Spinal cord (tissue), 10 donors: ENCODE results near the gene PLCH1. TPM values are rescaled to one million over a fixed set of nuclear protein-coding genes. Genes with fewer than 3 reads are reported as not detected.
A peak's percentile ranks its signal among the peaks of the same experiment; 100 is the strongest.

Experiments used
- DNase-seq, 6 donors: peaks; one replicate each; pipeline versions ENCODE4 v3.0.0 to v3.0.0-alpha.2; 2013 to 2015; ENCODE audit warnings: low spot score in 6 of 6, low read depth in 4 of 6
- H3K27ac ChIP-seq: one replicate; pipeline ENCODE4 v1.5.1; 2013; ENCODE audit warnings: low read depth, low read length, control low read depth
- H3K27me3 ChIP-seq: one replicate; pipeline ENCODE4 v1.6.1; 2013; ENCODE audit warnings: low read length; ENCODE audit not compliant: control insufficient read depth, insufficient read depth
- H3K36me3 ChIP-seq: one replicate; pipeline ENCODE4 v1.6.1; 2013; ENCODE audit warnings: low read length; ENCODE audit not compliant: control insufficient read depth, insufficient read depth
- H3K4me1 ChIP-seq: one replicate; pipeline ENCODE4 v1.6.1; 2013; ENCODE audit warnings: low read length; ENCODE audit not compliant: control insufficient read depth, insufficient read depth
- H3K4me3 ChIP-seq: one replicate; pipeline ENCODE4 v1.5.1; 2013; ENCODE audit warnings: low read depth, low read length, control low read depth
- H3K9me3 ChIP-seq: one replicate; pipeline ENCODE4 v1.6.1; 2013; ENCODE audit warnings: low read length; ENCODE audit not compliant: control insufficient read depth, insufficient read depth
- WGBS: methylation state at CpG from one replicate; pipeline ENCODE4 v1.1.5; 2013; ENCODE audit warnings: missing lambda C conversion rate; ENCODE audit not compliant: insufficient coverage; 5-methylcytosine and 5-hydroxymethylcytosine counted together
- polyA plus RNA-seq, 2 donors: library from polyadenylated mRNA; unstranded; fragments of 120-200 nt; gene quantifications; one replicate each; pipeline ENCODE4 v1.2.1, GENCODE V29; 2013; ENCODE audit not compliant: insufficient read length in 2 of 2
- total RNA-seq, 2 donors: library from RNA; depleted of rRNA in 1 of 2; stranded (reverse); fragments of 120-200 nt in 1 of 2; fragments of >200 nt in 1 of 2; gene quantifications; one replicate each; pipeline versions ENCODE4 v1.2.3 to v1.2.4, GENCODE V29; 2013 to 2014
- donor health status: healthy.

The PLCH1 gene
- total and polyA plus RNA-seq, 4 donors, result 10.2 to 20.6 (median 12.9) TPM

DNA sequence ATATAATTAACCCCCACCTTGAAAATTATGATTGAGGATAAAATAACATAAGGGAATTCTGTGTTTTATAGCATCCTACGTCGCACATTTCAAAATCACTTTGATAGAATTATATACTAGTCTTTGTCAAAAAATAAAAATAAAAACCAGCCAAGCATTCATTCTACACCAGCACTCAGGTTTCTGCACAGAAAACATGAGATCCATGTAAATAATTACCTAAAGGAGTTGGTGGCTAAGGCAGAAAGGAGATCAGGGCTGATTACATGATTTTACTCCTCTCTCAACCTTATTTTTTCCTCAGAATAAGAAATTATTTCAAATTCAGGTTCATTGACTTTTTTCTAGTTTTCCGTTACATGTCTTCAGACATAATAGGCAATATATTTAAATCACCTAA lies 194.5 kb downstream of the PLCH1 start:
- H3K36me3 ChIP-seq, result no peaks in the 10 kb centered on the region
- no peak for DNase-seq
- no peaks in the 10 kb centered on the region for H3K9me3 ChIP-seq
- H3K4me1 ChIP-seq, result no peaks in the 10 kb centered on the region
- no CpG with 5 or more reads among the region's 3 CpGs for WGBS
- no peak overlapping the region for H3K27ac ChIP-seq
- no peak overlapping the region for H3K4me3 ChIP-seq
- H3K27me3 ChIP-seq, result no peaks in the 10 kb centered on the region

DNA sequence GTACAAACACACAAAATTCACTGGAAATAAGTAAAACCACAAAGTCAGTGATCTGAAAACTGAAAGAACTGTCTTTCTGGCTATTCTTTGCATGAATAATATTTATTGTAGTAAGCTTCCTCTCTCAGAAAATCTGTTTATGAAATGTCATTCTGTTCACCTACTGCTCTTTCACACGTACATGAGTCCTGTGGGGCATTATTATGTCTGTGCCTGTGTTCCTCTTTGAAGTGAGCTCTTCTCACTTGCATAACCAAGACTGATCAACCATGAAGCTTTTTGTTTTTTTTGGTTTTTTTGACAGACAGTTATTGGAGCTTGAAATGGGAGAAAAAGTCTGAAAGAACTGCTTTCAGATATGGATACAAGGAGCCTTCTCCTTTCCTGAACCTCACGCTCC lies 195.8 kb downstream of the PLCH1 start:
- H3K27me3 ChIP-seq, result no peaks in the 10 kb centered on the region
- no peaks in the 10 kb centered on the region for H3K4me1 ChIP-seq
- H3K36me3 ChIP-seq, result no peaks in the 10 kb centered on the region
- no peaks in the 10 kb centered on the region for H3K9me3 ChIP-seq
- no peak overlapping the region for H3K27ac ChIP-seq
- H3K4me3 ChIP-seq, result no peak overlapping the region
- no CpG with 5 or more reads among the region's 2 CpGs for WGBS
- no peak for DNase-seq

DNA sequence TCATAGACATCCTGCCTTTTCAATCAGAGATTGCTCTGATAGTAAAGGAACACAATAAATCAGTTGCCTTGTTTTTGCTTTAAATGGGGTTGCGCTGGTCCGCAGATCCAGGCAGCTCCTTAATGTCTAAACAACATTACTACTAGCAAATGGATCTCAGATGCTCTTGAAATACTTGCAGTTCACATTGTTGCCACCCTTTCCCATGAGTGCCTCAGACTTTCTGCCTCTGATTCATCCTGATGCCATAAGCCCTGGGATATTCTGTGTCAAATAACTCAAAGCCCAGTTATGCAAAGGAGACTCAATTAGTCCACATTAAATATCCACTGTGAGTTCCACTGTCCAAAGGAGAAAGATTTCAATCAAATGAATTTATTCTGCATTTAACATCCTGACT lies 196.7 kb downstream of the PLCH1 start:
- WGBS, result no CpG with 5 or more reads among the region's 2 CpGs
- no peaks in the 10 kb centered on the region for H3K36me3 ChIP-seq
- no peak overlapping the region for H3K4me3 ChIP-seq
- H3K27me3 ChIP-seq, result no peaks in the 10 kb centered on the region
- no peaks in the 10 kb centered on the region for H3K9me3 ChIP-seq
- DNase-seq, result no peak
- H3K4me1 ChIP-seq, result no peaks in the 10 kb centered on the region
- H3K27ac ChIP-seq, result no peak overlapping the region

DNA sequence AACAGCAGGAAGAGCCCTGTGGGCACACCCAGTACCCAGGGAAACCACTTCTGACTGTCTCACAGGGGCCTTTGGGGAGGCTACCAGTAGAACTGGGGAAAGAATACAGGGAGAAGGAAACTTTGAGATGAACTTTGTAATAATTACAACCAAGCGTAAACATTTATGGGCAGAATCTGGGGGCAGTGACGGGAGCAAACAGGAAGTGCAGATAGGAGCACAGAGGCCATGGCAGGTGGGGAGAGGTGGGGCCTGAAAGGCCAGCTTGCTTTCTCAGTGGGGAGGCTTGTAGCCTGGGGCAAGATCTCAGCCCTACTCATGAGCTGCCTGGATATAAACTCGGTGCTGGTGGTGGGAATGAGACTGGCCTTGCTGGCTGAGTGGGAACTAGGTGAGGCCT lies 209.8 kb downstream of the PLCH1 start:
- WGBS, result 100% methylated on average over 3 of the region's 3 CpGs
- Histone ChIP-seq H3K36me3 (no peaks in the 10 kb centered on the region), H3K27ac (no peak overlapping the region), H3K27me3 (no peaks in the 10 kb centered on the region), H3K4me3 (no peak overlapping the region), H3K9me3 (no peaks in the 10 kb centered on the region), H3K4me1 (no peaks in the 10 kb centered on the region)
- no peak for DNase-seq

DNA sequence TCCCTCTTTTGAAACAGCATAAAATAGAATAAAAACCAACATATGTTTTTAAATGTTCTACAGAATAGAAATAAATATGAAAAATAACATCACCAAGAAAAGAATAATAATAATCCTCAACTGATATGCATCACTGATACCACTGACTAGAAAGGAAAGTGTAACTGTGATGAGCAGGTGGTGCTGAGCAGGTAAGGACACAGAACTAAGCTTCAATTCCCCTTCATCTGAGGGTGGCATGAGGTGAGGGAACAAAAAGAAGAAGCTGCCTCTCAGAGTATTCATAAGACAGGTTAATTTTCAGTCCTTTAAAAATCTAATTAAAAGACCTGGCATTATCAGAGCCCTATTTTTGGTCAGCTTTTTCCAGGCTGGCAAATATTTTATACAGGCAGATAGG lies 216.3 kb downstream of the PLCH1 start:
- Histone ChIP-seq H3K27ac (no peak overlapping the region), H3K36me3 (no peaks in the 10 kb centered on the region), H3K9me3 (no peaks in the 10 kb centered on the region), H3K4me1 (no peaks in the 10 kb centered on the region), H3K4me3 (no peak overlapping the region), H3K27me3 (no peaks in the 10 kb centered on the region)
- DNase-seq, result no peak

DNA sequence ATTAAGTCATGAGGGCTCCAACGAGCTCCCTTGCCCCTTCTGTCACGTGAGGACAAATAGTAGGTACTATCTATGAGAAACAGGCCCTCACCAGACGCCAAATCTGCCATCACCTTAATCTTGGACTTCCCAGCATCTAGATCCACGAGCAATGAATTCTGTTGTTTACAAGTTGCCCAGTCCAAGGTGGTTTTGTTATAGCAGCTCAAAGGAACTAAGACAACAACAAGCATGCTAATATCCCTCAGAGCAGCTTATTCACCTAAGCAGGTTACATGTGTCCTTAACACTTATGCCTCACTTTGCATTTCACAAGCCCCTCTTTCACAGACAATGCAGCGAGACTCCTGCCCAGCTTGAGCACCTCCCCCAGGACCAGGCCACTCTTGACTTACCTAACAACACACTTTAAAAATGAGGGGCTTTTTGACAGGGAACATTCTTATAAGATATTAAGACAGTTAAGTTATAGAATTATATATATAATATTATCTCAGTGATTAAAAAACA lies 219.5 kb downstream of the PLCH1 start:
- Histone ChIP-seq H3K27me3 (no peaks in the 10 kb centered on the region), H3K4me1 (no peaks in the 10 kb centered on the region), H3K27ac (no peak overlapping the region), H3K36me3 (no peaks in the 10 kb centered on the region), H3K4me3 (no peak overlapping the region), H3K9me3 (no peaks in the 10 kb centered on the region)
- WGBS, result 95% methylated on average over 3 of the region's 5 CpGs
- DNase-seq, result no peak

DNA sequence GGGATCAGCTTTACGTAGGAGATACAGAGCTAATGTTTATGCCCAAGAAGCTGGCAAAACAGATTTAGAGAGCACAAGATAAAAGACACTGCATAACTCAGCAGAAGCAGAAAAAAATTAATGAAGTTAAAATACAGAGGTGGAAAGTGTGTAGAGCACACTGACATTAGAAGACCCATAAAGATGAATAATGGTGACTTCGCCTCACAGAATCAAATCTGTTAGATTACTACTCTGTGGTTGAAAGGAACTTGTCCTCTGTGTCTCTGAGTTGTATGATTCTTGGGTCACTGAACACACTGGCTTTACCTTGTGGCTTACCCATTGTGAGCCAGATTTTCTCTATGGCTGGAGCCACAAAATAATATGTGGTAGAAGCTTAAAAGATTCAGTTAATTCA lies 224.4 kb downstream of the PLCH1 start:
- peak in 1 of 6 donors; percentile 49 for DNase-seq
- Histone ChIP-seq H3K27ac (no peak overlapping the region), H3K4me3 (no peak overlapping the region), H3K9me3 (no peaks in the 10 kb centered on the region), H3K4me1 (no peaks in the 10 kb centered on the region), H3K36me3 (no peaks in the 10 kb centered on the region), H3K27me3 (no peaks in the 10 kb centered on the region)
- WGBS, result no CpG with 5 or more reads among the region's 2 CpGs

DNA sequence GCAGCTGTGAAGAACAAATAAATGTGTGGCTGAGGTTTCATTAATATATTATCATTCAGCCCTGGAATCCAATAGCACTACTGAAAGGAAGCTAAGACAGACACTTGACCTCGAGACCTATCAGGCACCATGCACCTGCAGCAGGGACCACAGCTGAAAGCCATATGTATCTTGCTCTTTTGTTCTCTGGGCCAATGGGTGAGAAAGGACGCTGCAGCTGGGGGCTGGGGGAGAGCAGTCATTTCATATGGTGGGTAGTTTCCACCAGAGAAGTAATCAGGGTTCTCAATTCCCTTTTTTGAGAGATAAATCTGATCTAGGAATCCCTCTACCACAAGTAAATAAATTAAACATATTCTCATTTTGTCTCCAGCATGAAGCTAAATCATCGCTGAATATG lies 225.8 kb downstream of the PLCH1 start:
- no peak overlapping the region for H3K27ac ChIP-seq

DNA sequence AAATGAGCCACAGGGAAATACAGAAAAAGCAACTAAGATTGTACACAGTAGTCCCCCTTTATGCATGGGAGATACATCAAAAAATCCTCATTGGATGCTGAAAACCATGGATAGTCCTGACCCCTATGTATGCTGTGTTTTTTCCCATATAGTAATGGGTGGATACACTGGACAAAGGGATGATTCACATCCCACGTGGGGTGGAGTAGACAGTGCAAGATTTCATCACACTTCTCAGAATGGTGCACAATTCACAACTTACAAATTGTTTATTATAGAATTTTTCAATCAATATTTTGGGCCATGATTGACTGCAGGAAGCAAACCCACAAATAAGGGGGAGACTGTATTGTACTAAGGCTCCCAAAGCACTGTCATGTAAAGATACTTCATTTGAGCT lies 227.0 kb downstream of the PLCH1 start:
- H3K27ac ChIP-seq, result no peak overlapping the region
- no CpG with 5 or more reads among the region's 1 CpG for WGBS
- no peaks in the 10 kb centered on the region for H3K36me3 ChIP-seq
- no peak overlapping the region for H3K4me3 ChIP-seq
- H3K4me1 ChIP-seq, result no peaks in the 10 kb centered on the region
- H3K9me3 ChIP-seq, result no peaks in the 10 kb centered on the region
- no peaks in the 10 kb centered on the region for H3K27me3 ChIP-seq
- no peak for DNase-seq

More for the DNA sequence above, 225.8 kb downstream of the PLCH1 start:
- WGBS, result 41% methylated on average over 2 of the region's 3 CpGs
- Histone ChIP-seq H3K36me3 (no peaks in the 10 kb centered on the region), H3K9me3 (no peaks in the 10 kb centered on the region), H3K27me3 (no peaks in the 10 kb centered on the region), H3K4me1 (no peaks in the 10 kb centered on the region), H3K4me3 (no peak overlapping the region)
- no peak for DNase-seq

DNA sequence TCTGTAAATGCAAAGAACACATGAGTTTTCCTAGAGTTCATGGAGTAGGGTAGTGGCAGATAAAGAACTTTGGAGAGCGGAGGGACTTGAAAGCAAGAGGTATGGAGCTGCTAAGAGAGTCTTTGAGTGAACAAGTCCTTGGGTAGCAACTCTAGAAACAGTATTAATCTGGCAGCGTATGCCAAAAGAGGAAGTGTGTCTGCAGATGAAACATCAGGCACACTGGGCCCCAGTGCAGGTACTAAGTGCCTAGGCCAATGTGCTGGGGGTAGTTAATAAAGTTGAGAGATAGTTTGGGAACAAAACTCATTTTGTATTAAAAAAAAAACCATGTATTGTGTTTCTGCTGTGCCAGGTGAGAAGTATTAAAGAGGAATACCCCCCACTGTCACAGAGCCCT lies 228.4 kb downstream of the PLCH1 start:
- Histone ChIP-seq H3K27ac (no peak overlapping the region), H3K4me1 (no peaks in the 10 kb centered on the region), H3K27me3 (no peaks in the 10 kb centered on the region), H3K36me3 (no peaks in the 10 kb centered on the region), H3K4me3 (no peak overlapping the region), H3K9me3 (no peaks in the 10 kb centered on the region)
- 100% methylated on average over 2 of the region's 2 CpGs for WGBS
- DNase-seq, result no peak
